Activated naive CD8-positive, alpha-beta T cell (primary cell): ENCODE measurements around the gene STXBP1.

Experiments used
- H3K27ac Mint-ChIP-seq: one replicate; pipeline ENCODE4 v1.8.0; 2021; ENCODE audit warnings: mixed read lengths
- H3K27me3 Mint-ChIP-seq: one replicate; pipeline ENCODE4 v1.8.0; 2021; ENCODE audit warnings: mixed read lengths
- H3K36me3 Mint-ChIP-seq: one replicate; pipeline ENCODE4 v1.8.0; 2021; ENCODE audit warnings: mixed read lengths
- H3K4me1 Mint-ChIP-seq: one replicate; pipeline ENCODE4 v1.8.0; 2021; ENCODE audit warnings: low read depth, mixed read lengths
- H3K4me3 Mint-ChIP-seq: one replicate; pipeline ENCODE4 v1.8.0; 2021; ENCODE audit warnings: mild to moderate bottlenecking, mixed read lengths
- H3K9me3 Mint-ChIP-seq: one replicate; pipeline ENCODE4 v1.8.0; 2021; ENCODE audit warnings: low read depth, mixed read lengths

Gene STXBP1

GRCh38 chr9:127715470-127716337, 103.6 kb downstream of the STXBP1 start, which contains the start of the genes PTRH1 and TTC16:
Gene PTRH1 (minus strand): TSS chr9:127715663. CDS start chr9:127715639, 24 bp downstream.
Gene TTC16 (plus strand): TSS chr9:127716079. CDS start chr9:127716146, 67 bp downstream.
- Mint-ChIP-seq H3K4me3 (peak within 1 kb of the TSS; percentile 100), H3K27ac (peak within 1 kb of the TSS; percentile 98), H3K4me1 (peaks cover 42% of the 10 kb centered on the region), H3K27me3 (no peaks in the 10 kb centered on the region), H3K36me3 (no peaks in the 10 kb centered on the region), H3K9me3 (no peaks in the 10 kb centered on the region)

- Mint-ChIP-seq H3K9me3 (no peaks in the 10 kb centered on the region), H3K27ac (peak overlapping the region; percentile 98), H3K4me1 (peaks cover 42% of the 10 kb centered on the region), H3K4me3 (peak overlapping the region; percentile 100), H3K27me3 (no peaks in the 10 kb centered on the region), H3K36me3 (no peaks in the 10 kb centered on the region)
Observed at GRCh38 chr9:127716412-127716811, 104.3 kb downstream of the STXBP1 start.

GRCh38 chr9:127717766-127718165, 105.7 kb downstream of the STXBP1 start:
- no peaks in the 10 kb centered on the region for H3K27me3 Mint-ChIP-seq

GRCh38 chr9:127720031-127720864, 108.2 kb downstream of the STXBP1 start:
- H3K9me3 Mint-ChIP-seq, result no peaks in the 10 kb centered on the region
- peak overlapping the region; percentile 90 for H3K27ac Mint-ChIP-seq
- H3K4me3 Mint-ChIP-seq, result peak overlapping the region; percentile 11
- H3K4me1 Mint-ChIP-seq, result peaks cover 33% of the 10 kb centered on the region
- H3K36me3 Mint-ChIP-seq, result no peaks in the 10 kb centered on the region
- no peaks in the 10 kb centered on the region for H3K27me3 Mint-ChIP-seq

More at GRCh38 chr9:127717766-127718165, 105.7 kb downstream of the STXBP1 start:
- Mint-ChIP-seq H3K36me3 (no peaks in the 10 kb centered on the region), H3K9me3 (no peaks in the 10 kb centered on the region), H3K27ac (no peak overlapping the region), H3K4me1 (peaks cover 37% of the 10 kb centered on the region), H3K4me3 (no peak overlapping the region)

GRCh38 chr9:127720865-127721227, 108.8 kb downstream of the STXBP1 start:
- H3K4me3 Mint-ChIP-seq, result peak overlapping the region; percentile 35
- H3K4me1 Mint-ChIP-seq, result peaks cover 30% of the 10 kb centered on the region
- H3K36me3 Mint-ChIP-seq, result no peaks in the 10 kb centered on the region
- H3K9me3 Mint-ChIP-seq, result no peaks in the 10 kb centered on the region
- peak overlapping the region; percentile 79 for H3K27ac Mint-ChIP-seq
- H3K27me3 Mint-ChIP-seq, result no peaks in the 10 kb centered on the region

GRCh38 chr9:127721391-127721821, 109.3 kb downstream of the STXBP1 start:
- H3K4me1 Mint-ChIP-seq, result peaks cover 24% of the 10 kb centered on the region
- H3K4me3 Mint-ChIP-seq, result peak overlapping the region; percentile 35
- H3K36me3 Mint-ChIP-seq, result no peaks in the 10 kb centered on the region
- peak overlapping the region; percentile 61 for H3K27ac Mint-ChIP-seq
- H3K27me3 Mint-ChIP-seq, result no peaks in the 10 kb centered on the region
- H3K9me3 Mint-ChIP-seq, result no peaks in the 10 kb centered on the region

- H3K27ac Mint-ChIP-seq, result no peak overlapping the region
- no peaks in the 10 kb centered on the region for H3K9me3 Mint-ChIP-seq
- H3K36me3 Mint-ChIP-seq, result no peaks in the 10 kb centered on the region
- no peaks in the 10 kb centered on the region for H3K27me3 Mint-ChIP-seq
- peaks cover 24% of the 10 kb centered on the region for H3K4me1 Mint-ChIP-seq
- H3K4me3 Mint-ChIP-seq, result no peak overlapping the region
Observed at GRCh38 chr9:127722055-127722745, 110.1 kb downstream of the STXBP1 start.

GRCh38 chr9:127723013-127723412, 110.9 kb downstream of the STXBP1 start:
- no peaks in the 10 kb centered on the region for H3K27me3 Mint-ChIP-seq
- H3K4me3 Mint-ChIP-seq, result no peak overlapping the region

GRCh38 chr9:127723444-127723843, 111.4 kb downstream of the STXBP1 start:
- no peaks in the 10 kb centered on the region for H3K27me3 Mint-ChIP-seq
- peaks cover 24% of the 10 kb centered on the region for H3K4me1 Mint-ChIP-seq
- no peak overlapping the region for H3K4me3 Mint-ChIP-seq
- H3K36me3 Mint-ChIP-seq, result no peaks in the 10 kb centered on the region
- H3K27ac Mint-ChIP-seq, result no peak overlapping the region
- no peaks in the 10 kb centered on the region for H3K9me3 Mint-ChIP-seq

More at GRCh38 chr9:127723013-127723412, 110.9 kb downstream of the STXBP1 start:
- Mint-ChIP-seq H3K36me3 (no peaks in the 10 kb centered on the region), H3K27ac (no peak overlapping the region), H3K9me3 (no peaks in the 10 kb centered on the region), H3K4me1 (peaks cover 24% of the 10 kb centered on the region)

GRCh38 chr9:127724012-127724411, 111.9 kb downstream of the STXBP1 start:
- peaks cover 24% of the 10 kb centered on the region for H3K4me1 Mint-ChIP-seq
- no peak overlapping the region for H3K27ac Mint-ChIP-seq
- no peak overlapping the region for H3K4me3 Mint-ChIP-seq
- no peaks in the 10 kb centered on the region for H3K9me3 Mint-ChIP-seq
- H3K36me3 Mint-ChIP-seq, result no peaks in the 10 kb centered on the region
- H3K27me3 Mint-ChIP-seq, result no peaks in the 10 kb centered on the region

- Mint-ChIP-seq H3K27me3 (no peaks in the 10 kb centered on the region), H3K36me3 (no peaks in the 10 kb centered on the region), H3K9me3 (no peaks in the 10 kb centered on the region), H3K27ac (no peak overlapping the region), H3K4me1 (peaks cover 2% of the 10 kb centered on the region), H3K4me3 (no peak overlapping the region)
Observed at GRCh38 chr9:127726871-127727270, 114.8 kb downstream of the STXBP1 start.

- no peaks in the 10 kb centered on the region for H3K27me3 Mint-ChIP-seq
- H3K36me3 Mint-ChIP-seq, result no peaks in the 10 kb centered on the region
- H3K4me1 Mint-ChIP-seq, result peaks cover 4% of the 10 kb centered on the region
- H3K9me3 Mint-ChIP-seq, result no peaks in the 10 kb centered on the region
- no peak overlapping the region for H3K4me3 Mint-ChIP-seq
- no peak overlapping the region for H3K27ac Mint-ChIP-seq
Observed at GRCh38 chr9:127728808-127729207, 116.7 kb downstream of the STXBP1 start.

GRCh38 chr9:127729522-127730256, 117.6 kb downstream of the STXBP1 start:
- no peak overlapping the region for H3K4me3 Mint-ChIP-seq
- no peaks in the 10 kb centered on the region for H3K9me3 Mint-ChIP-seq
- no peaks in the 10 kb centered on the region for H3K27me3 Mint-ChIP-seq
- no peak overlapping the region for H3K27ac Mint-ChIP-seq
- H3K36me3 Mint-ChIP-seq, result no peaks in the 10 kb centered on the region
- peaks cover 9% of the 10 kb centered on the region for H3K4me1 Mint-ChIP-seq

- no peaks in the 10 kb centered on the region for H3K27me3 Mint-ChIP-seq
- no peak overlapping the region for H3K4me3 Mint-ChIP-seq
- H3K9me3 Mint-ChIP-seq, result no peaks in the 10 kb centered on the region
- no peak overlapping the region for H3K27ac Mint-ChIP-seq
- H3K36me3 Mint-ChIP-seq, result no peaks in the 10 kb centered on the region
- peaks cover 10% of the 10 kb centered on the region for H3K4me1 Mint-ChIP-seq
Observed at GRCh38 chr9:127730262-127730661, 118.2 kb downstream of the STXBP1 start.
